Activated CD8-positive, alpha-beta T cell treated with anti-CD3 and anti-CD28 coated beads, Interleukin-2, amount 10 ng/mL, durations not matched to agents 7 days and 5 days (primary cell): ENCODE data around the gene LAPTM5. TPM values are rescaled to one million over a fixed set of nuclear protein-coding genes. Genes with fewer than 3 reads are reported as not detected.
A peak's percentile ranks its signal among the peaks of the same experiment; 100 is the strongest.

Source experiments
- ATAC-seq: fragments of 150-1000 bp; cut with Tn5 transposase; one replicate; pipeline ENCODE4 v1.10.0; 2021; ENCODE audit warnings: moderate library complexity
- CTCF ChIA-PET: fragments of 350-600 bp; sonication (Branson Sonifier 250); formaldehyde crosslinking; loops from one replicate; lab custom pipeline; 2021; ENCODE audit warnings: antibody characterized with exemption; lab: Charles Lee
- POLR2A ChIA-PET: fragments of 350-600 bp; sonication (Branson Sonifier 250); formaldehyde crosslinking; loops from one replicate; lab custom pipeline; 2021; ENCODE audit warnings: antibody characterized with exemption; lab: Charles Lee
- DNase-seq: peaks from one replicate; pipeline ENCODE4 v3.0.0-alpha.2; 2020
- H3K27ac Mint-ChIP-seq: one replicate; pipeline ENCODE4 v1.8.0; 2021; ENCODE audit warnings: mild to moderate bottlenecking, mixed read lengths
- H3K27me3 Mint-ChIP-seq: one replicate; pipeline ENCODE4 v1.8.0; 2021; ENCODE audit warnings: low read depth, mixed read lengths
- H3K36me3 Mint-ChIP-seq: one replicate; pipeline ENCODE4 v1.8.0; 2021; ENCODE audit warnings: low read depth, mixed read lengths
- H3K4me1 Mint-ChIP-seq: one replicate; pipeline ENCODE4 v1.8.0; 2021; ENCODE audit warnings: low read depth, mixed read lengths
- H3K4me3 Mint-ChIP-seq: one replicate; pipeline ENCODE4 v1.8.0; 2021; ENCODE audit warnings: mild to moderate bottlenecking, mixed read lengths
- H3K9me3 Mint-ChIP-seq: one replicate; pipeline ENCODE4 v1.8.0; 2022; ENCODE audit warnings: mixed read lengths; ENCODE audit not compliant: insufficient read depth
- total RNA-seq, 2 experiments: library from RNA; stranded (reverse); gene quantifications; one replicate each; pipeline ENCODE4 v1.2.3, GENCODE V29; 2021

The LAPTM5 gene
- total RNA-seq, 2 experiments from 2014 or later = 407 to 413 TPM

DNA sequence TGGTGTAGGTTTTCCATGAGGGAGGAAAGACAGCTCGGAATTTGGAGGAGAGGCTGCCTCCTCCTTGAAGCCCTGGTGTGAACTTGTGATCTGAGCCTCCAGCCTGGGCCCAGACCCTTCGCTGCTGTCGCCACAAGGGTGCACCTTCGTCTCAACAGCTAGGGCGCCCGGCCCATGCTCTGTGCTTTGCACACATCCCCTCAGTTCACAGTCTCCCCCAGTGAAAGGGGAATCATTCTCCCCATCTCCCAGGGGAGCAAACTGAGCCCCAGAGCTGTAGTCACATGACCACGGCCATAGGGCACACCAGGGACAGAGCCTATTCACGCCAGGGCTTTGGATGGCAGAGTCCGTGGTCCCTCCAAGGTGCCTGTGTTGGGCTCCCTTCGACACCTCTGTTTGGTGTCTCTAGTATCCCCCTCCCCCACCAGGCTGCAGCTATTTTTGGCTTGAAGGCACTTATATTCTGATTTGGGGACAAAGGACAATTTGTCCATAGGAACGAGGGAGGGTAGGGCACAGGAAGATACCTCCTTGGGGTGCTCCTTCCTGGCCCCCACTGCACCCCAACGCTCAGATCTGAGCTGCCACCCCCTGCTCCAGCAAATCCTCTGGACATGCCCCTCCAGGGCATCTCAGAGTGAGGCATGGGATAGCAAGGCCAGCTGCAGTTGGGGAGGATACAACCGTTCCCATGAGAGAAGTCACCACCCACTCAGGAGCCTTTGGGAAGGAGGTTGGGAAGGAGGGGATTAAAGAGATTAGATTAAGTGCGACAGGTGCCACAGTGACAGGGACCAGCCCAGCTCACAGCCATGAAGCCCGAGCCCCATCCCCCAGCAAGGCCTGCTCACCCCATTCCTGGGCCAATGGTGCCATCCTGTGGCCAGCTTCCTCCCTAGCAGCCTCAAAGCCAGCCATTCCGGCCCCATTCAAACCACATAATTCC is 49.9 kb downstream of the LAPTM5 start:
- no peak overlapping the region for H3K4me3 Mint-ChIP-seq
- peaks cover 9% of the 10 kb centered on the region for H3K27me3 Mint-ChIP-seq
- ATAC-seq (peak; percentile 56), DNase-seq (peak; percentile 57)
- H3K27ac Mint-ChIP-seq = no peak overlapping the region
- no peaks in the 10 kb centered on the region for H3K4me1 Mint-ChIP-seq
- H3K36me3 Mint-ChIP-seq = no peaks in the 10 kb centered on the region
- CTCF ChIA-PET = interaction anchor here (0.9 to 1.9 kb wide), 4 partner anchors 32 to 1471 kb away, joined by 3 to 7 read pairs (median 4); partner anchors contain the start of gene PTPRU
- POLR2A ChIA-PET = interaction anchor here (0.6 kb wide), 1 partner anchor 888 kb away, joined by 4 read pairs; no protein-coding TSS in a partner anchor
- H3K9me3 Mint-ChIP-seq = no peaks in the 10 kb centered on the region

GRCh38 chr1:30706528-30706927 is 51.0 kb downstream of the LAPTM5 start:
- Mint-ChIP-seq H3K27me3 (peaks cover 7% of the 10 kb centered on the region), H3K4me3 (no peak overlapping the region), H3K36me3 (no peaks in the 10 kb centered on the region), H3K27ac (no peak overlapping the region), H3K4me1 (no peaks in the 10 kb centered on the region), H3K9me3 (no peaks in the 10 kb centered on the region)
- ATAC-seq (no peak), DNase-seq (no peak)
- ChIA-PET POLR2A (no interaction called here), CTCF (no interaction called here)

DNA sequence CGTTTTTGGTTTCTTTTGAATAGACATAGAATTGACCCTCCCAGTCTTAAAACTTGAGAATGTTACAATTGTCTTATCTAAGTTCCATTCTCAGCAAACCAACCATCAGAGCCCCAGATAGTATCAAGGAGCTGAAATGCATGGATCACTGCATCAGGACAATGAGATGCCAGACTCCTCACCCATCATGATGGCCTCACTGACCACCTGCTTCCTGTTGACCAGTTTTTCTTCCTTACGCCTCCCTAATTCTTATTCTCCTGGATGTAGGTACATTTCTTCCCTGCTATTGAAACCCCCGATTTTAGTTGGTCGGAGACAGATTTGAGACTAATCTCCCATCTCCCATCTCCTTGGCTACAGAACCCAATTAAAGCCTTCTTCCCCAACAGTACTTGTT is 51.9 kb downstream of the LAPTM5 start:
- Mint-ChIP-seq H3K27me3 (peaks cover 7% of the 10 kb centered on the region), H3K4me1 (no peaks in the 10 kb centered on the region), H3K36me3 (no peaks in the 10 kb centered on the region), H3K9me3 (no peaks in the 10 kb centered on the region), H3K4me3 (no peak overlapping the region), H3K27ac (no peak overlapping the region)
- ChIA-PET CTCF (no interaction called here), POLR2A (no interaction called here)
- ATAC-seq (no peak), DNase-seq (no peak)

- ATAC-seq = no peak
- Mint-ChIP-seq H3K9me3 (no peaks in the 10 kb centered on the region), H3K36me3 (no peaks in the 10 kb centered on the region), H3K27me3 (peaks cover 7% of the 10 kb centered on the region), H3K4me3 (no peak overlapping the region), H3K27ac (no peak overlapping the region), H3K4me1 (no peaks in the 10 kb centered on the region)
- POLR2A ChIA-PET = no interaction called here
- CTCF ChIA-PET = no interaction called here
- no peak for DNase-seq
Measured at GRCh38 chr1:30704765-30705509, 52.6 kb downstream of the LAPTM5 start.

- no peaks in the 10 kb centered on the region for H3K36me3 Mint-ChIP-seq
- H3K4me3 Mint-ChIP-seq = no peak overlapping the region
- CTCF ChIA-PET = no interaction called here
- no peak overlapping the region for H3K27ac Mint-ChIP-seq
- H3K4me1 Mint-ChIP-seq = no peaks in the 10 kb centered on the region
- DNase-seq (no peak), ATAC-seq (no peak)
- POLR2A ChIA-PET = no interaction called here
- no peaks in the 10 kb centered on the region for H3K9me3 Mint-ChIP-seq
- H3K27me3 Mint-ChIP-seq = peaks cover 4% of the 10 kb centered on the region
Measured at GRCh38 chr1:30704271-30704670, 53.3 kb downstream of the LAPTM5 start.

- H3K27me3 Mint-ChIP-seq = peaks cover 4% of the 10 kb centered on the region
- CTCF ChIA-PET = no interaction called here
- H3K9me3 Mint-ChIP-seq = no peaks in the 10 kb centered on the region
- no peak overlapping the region for H3K4me3 Mint-ChIP-seq
- no peaks in the 10 kb centered on the region for H3K36me3 Mint-ChIP-seq
- ATAC-seq (no peak), DNase-seq (no peak)
- no peaks in the 10 kb centered on the region for H3K4me1 Mint-ChIP-seq
- H3K27ac Mint-ChIP-seq = no peak overlapping the region
- POLR2A ChIA-PET = no interaction called here
Measured at GRCh38 chr1:30702823-30703222, 54.8 kb downstream of the LAPTM5 start.

DNA sequence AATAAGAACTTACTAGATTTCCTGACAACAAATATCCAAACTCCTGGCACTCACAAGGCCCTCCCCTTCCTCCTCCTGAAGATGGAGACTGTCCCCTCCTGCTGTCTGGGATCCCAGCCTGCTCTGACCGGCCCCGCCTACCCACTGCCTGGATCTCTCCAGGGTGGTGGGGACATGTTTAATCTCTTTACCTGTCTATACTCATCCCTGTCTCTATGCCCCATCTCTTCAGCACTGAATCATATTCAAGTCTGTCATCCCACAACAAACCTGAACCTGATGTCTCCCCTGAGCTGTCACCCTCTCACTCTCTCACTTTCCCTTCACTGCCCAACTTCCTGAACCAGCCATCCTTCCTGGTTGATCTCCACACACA is 56.3 kb downstream of the LAPTM5 start:
- Mint-ChIP-seq H3K36me3 (no peaks in the 10 kb centered on the region), H3K27me3 (peaks cover 2% of the 10 kb centered on the region), H3K9me3 (no peaks in the 10 kb centered on the region), H3K4me3 (no peak overlapping the region), H3K4me1 (no peaks in the 10 kb centered on the region), H3K27ac (no peak overlapping the region)
- no peak for ATAC-seq
- POLR2A ChIA-PET = no interaction called here
- CTCF ChIA-PET = no interaction called here
- no peak for DNase-seq

DNA sequence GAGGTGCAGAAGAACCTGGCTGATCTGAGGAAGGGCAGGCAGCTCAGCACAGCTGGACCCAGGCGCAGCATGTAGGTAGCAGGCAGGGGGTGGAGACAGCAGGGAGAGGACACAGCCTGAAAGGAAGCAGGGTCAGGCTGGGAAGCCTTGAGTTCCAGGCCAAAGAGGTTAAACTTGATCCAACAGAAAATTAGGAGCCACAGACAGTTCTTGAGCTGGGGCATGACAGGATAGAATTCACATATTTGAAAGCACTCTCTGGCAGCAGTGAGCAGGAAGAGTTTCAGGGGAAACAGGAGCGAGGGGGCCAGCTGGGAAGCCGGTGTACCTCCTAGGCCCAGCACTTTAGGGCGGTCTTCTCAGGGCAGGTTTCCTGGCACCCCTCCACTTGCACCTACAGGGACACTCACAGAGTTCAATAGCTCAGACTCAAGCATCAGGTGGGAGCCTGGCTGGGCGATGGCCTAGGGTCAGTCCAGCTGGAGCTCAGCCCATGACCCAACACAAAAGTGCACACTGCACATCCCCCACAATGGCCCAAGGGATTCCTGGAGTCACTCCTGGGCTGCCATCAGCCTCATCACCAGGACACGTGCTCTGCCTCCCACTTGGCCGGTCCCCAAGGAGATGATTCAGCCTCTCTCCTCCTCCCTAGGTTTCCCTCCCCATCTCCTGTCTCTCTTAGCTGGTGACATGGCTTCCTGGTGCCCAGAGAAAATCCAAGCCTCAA is 56.9 kb downstream of the LAPTM5 start:
- Mint-ChIP-seq H3K27me3 (peaks cover under 1% of the 10 kb centered on the region), H3K36me3 (no peaks in the 10 kb centered on the region), H3K4me3 (no peak overlapping the region), H3K9me3 (no peaks in the 10 kb centered on the region), H3K27ac (no peak overlapping the region), H3K4me1 (no peaks in the 10 kb centered on the region)
- ChIA-PET POLR2A (no interaction called here), CTCF (no interaction called here)
- ATAC-seq = no peak
- no peak for DNase-seq

DNA sequence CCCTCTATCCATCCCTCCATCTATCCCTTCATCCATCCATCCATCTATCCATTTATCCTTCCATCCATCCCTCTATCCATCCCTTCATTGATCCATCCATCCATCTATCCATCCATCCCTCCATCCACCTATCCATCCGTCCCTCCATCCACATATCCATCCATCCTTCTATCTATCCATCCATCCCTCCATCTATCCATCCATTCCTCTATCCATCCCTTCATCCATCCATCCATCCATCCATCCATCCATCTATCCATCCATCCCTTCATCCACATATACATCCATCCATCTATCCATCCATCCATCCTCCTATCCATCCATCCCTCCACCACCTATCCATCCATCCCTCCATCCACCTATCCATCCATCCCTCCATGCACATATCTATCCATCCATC is 57.8 kb downstream of the LAPTM5 start:
- POLR2A ChIA-PET = no interaction called here
- DNase-seq (no peak), ATAC-seq (no peak)
- CTCF ChIA-PET = no interaction called here
- no peaks in the 10 kb centered on the region for H3K36me3 Mint-ChIP-seq
- no peaks in the 10 kb centered on the region for H3K4me1 Mint-ChIP-seq
- H3K4me3 Mint-ChIP-seq = no peak overlapping the region
- H3K27ac Mint-ChIP-seq = no peak overlapping the region
- no peaks in the 10 kb centered on the region for H3K9me3 Mint-ChIP-seq
- H3K27me3 Mint-ChIP-seq = peaks cover 4% of the 10 kb centered on the region

DNA sequence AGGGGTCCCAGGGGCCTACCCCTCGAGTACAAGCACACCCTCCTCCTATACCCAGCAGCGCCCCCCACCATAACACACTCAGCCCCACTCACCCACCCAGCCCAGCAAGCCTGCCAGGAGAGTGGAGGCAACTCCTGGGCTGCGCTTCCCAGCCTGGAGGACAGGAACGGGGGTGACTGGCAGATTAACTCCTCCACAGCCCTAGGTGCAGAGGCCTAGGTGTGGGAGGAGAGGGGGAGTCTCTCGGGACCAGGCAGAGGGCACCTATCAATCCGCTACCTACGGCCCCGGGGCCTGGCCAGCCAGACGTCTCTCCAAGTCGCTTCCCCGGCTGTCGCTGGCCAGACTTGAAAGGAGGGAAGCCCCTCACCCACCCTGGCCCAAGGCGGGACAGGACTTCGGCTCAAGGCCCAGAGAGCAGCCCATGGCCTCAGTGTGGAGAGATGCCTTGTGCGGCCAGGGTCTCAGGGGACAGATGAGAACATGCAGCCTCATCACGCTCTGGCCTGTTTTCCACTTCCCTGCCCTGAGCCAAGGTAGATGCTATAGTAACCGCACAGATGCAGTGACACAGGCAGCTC is 59.1 kb downstream of the LAPTM5 start:
- Mint-ChIP-seq H3K27ac (no peak overlapping the region), H3K9me3 (no peaks in the 10 kb centered on the region), H3K4me3 (no peak overlapping the region), H3K27me3 (peaks cover 4% of the 10 kb centered on the region), H3K36me3 (no peaks in the 10 kb centered on the region), H3K4me1 (no peaks in the 10 kb centered on the region)
- ChIA-PET POLR2A (no interaction called here), CTCF (no interaction called here)
- no peak for DNase-seq
- no peak for ATAC-seq

- DNase-seq = no peak
- no peaks in the 10 kb centered on the region for H3K9me3 Mint-ChIP-seq
- POLR2A ChIA-PET = no interaction called here
- H3K36me3 Mint-ChIP-seq = no peaks in the 10 kb centered on the region
- CTCF ChIA-PET = no interaction called here
- peaks cover 4% of the 10 kb centered on the region for H3K4me1 Mint-ChIP-seq
- H3K27ac Mint-ChIP-seq = no peak overlapping the region
- ATAC-seq = no peak
- H3K27me3 Mint-ChIP-seq = peaks cover 4% of the 10 kb centered on the region
- no peak overlapping the region for H3K4me3 Mint-ChIP-seq
Measured at GRCh38 chr1:30697571-30698376, 59.8 kb downstream of the LAPTM5 start.
